Type B pancreatic cell (in vitro differentiated cells): ENCODE data around the gene RXFP1. TPM values are rescaled to one million over a fixed set of nuclear protein-coding genes. Genes with fewer than 3 reads are reported as not detected.
A peak's percentile ranks its signal among the peaks of the same experiment; 100 is the strongest.

Experiments
- DNase-seq: peaks from one replicate; pipeline ENCODE4 v3.0.0; 2021; ENCODE audit warnings: mixed read lengths; ENCODE audit not compliant: unreplicated experiment; ENCODE audit errors: extremely low spot score
- H3K27ac Mint-ChIP-seq: 2 replicates; pipeline ENCODE4 v1.8.0; 2021; ENCODE audit warnings: mild to moderate bottlenecking, mixed read lengths
- H3K27me3 Mint-ChIP-seq: 2 replicates; pipeline ENCODE4 v1.8.0; 2021; ENCODE audit warnings: mixed read lengths
- H3K36me3 Mint-ChIP-seq: 2 replicates; pipeline ENCODE4 v1.8.0; 2021; ENCODE audit warnings: mixed read lengths
- H3K4me1 Mint-ChIP-seq: one replicate; pipeline ENCODE4 v1.8.0; 2021; ENCODE audit warnings: mixed read lengths; ENCODE audit not compliant: unreplicated experiment
- H3K4me3 Mint-ChIP-seq: 2 replicates; pipeline ENCODE4 v1.8.0; 2021; ENCODE audit warnings: mild to moderate bottlenecking, mixed read lengths
- H3K9me3 Mint-ChIP-seq: 2 replicates; pipeline ENCODE4 v1.8.0; 2021; ENCODE audit warnings: mixed read lengths
- total RNA-seq: library from RNA; stranded (reverse); gene quantifications from 2 replicates; pipeline ENCODE4 v1.2.1, GENCODE V29; 2021; ENCODE audit warnings: low replicate concordance
- TF ChIP-seq, protein P1 (sequence below): fragments of 200-600 bp; sonication (generic); conservative IDR thresholded peaks from 2 replicates; pipeline ENCODE4 v1.5.0; 2021; ENCODE audit warnings: antibody characterized with exemption, mild to moderate bottlenecking

The RXFP1 gene
- total RNA-seq, 1 donor from 2014 or later, result 0.07 TPM

DNA sequence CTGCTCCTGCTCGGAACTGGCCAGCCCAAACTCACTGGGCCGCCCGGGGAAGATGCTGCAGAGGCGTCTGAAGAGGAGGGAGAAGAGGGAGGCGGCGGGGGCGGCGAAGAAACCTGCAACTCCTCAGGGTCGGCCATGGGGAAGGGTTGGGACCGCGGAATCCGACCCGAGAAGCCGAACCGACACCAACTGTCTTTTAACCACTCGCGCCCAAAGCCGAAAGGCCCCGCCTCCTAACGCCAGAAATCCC is 149.9 kb downstream of the RXFP1 start, which contains the start of gene C4orf46:
TSS of gene C4orf46 (minus strand) at position 223 of the 250 bp plus-strand sequence. CDS start at position 137, 86 bp downstream.
- no peaks in the 10 kb centered on the region for H3K9me3 Mint-ChIP-seq
- H3K36me3 Mint-ChIP-seq, result peaks cover 3% of the 10 kb centered on the region
- DNase-seq, result no peak
- H3K4me1 Mint-ChIP-seq, result peaks cover 19% of the 10 kb centered on the region
- TF ChIP-seq, protein P1, sequence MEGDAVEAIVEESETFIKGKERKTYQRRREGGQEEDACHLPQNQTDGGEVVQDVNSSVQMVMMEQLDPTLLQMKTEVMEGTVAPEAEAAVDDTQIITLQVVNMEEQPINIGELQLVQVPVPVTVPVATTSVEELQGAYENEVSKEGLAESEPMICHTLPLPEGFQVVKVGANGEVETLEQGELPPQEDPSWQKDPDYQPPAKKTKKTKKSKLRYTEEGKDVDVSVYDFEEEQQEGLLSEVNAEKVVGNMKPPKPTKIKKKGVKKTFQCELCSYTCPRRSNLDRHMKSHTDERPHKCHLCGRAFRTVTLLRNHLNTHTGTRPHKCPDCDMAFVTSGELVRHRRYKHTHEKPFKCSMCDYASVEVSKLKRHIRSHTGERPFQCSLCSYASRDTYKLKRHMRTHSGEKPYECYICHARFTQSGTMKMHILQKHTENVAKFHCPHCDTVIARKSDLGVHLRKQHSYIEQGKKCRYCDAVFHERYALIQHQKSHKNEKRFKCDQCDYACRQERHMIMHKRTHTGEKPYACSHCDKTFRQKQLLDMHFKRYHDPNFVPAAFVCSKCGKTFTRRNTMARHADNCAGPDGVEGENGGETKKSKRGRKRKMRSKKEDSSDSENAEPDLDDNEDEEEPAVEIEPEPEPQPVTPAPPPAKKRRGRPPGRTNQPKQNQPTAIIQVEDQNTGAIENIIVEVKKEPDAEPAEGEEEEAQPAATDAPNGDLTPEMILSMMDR, result no peak
- H3K27ac Mint-ChIP-seq, result peak within 1 kb of the TSS; percentile 98
- H3K4me3 Mint-ChIP-seq, result peak within 1 kb of the TSS; percentile 99
- no peaks in the 10 kb centered on the region for H3K27me3 Mint-ChIP-seq

DNA sequence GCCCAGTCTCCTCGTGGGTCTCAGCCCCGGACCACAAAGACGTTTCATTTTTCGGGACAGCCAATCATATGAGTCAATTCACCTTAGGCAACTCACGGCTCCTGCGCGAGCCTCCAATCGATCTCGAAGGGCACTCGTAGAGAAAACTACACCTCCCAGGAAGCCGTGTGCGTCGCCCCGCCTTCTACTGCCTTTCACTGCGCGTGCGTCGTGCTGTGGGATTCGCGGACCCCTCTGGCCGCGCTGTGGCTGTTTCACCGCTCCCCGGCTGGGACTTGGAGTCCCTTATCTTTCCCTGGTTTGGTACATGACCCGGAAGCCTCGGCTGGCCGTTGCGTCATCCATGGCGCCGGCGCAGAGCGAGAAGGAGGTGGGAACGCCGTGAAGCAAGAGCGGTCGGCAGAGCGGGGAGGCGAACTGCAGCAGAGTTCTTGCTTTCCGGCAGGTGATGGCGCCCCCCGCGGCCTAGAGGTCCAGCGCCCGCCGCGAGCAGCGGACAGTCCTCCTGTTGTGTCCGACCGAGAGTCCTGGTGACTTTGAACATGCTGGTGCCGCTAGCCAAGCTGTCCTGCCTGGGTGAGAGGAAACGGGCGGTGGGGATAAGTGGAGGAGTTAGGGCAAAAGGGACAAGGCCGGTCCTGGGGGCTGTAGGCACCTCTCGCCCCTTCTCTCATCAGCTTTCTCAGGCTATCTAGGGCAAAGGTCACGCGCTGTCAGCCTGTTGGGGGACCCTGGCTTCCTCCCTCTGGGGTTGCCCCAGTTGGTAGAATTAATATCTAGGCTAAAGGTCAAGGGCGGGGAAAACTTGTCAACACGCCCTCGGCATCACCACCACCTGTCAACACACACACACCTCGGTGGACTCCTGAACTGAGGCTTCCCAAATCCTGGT is 150.5 kb downstream of the RXFP1 start, which contains the start of gene ETFDH:
TSS of gene ETFDH (plus strand) at position 382 of the 892 bp plus-strand sequence. CDS start at position 543, 161 bp downstream.
- Mint-ChIP-seq H3K4me3 (peak within 1 kb of the TSS; percentile 99), H3K36me3 (peaks cover 3% of the 10 kb centered on the region), H3K27me3 (no peaks in the 10 kb centered on the region), H3K9me3 (no peaks in the 10 kb centered on the region), H3K27ac (peak within 1 kb of the TSS; percentile 98), H3K4me1 (peaks cover 19% of the 10 kb centered on the region)
- DNase-seq, result peak; percentile 98
- TF ChIP-seq, protein P1, result peak; percentile 74

DNA sequence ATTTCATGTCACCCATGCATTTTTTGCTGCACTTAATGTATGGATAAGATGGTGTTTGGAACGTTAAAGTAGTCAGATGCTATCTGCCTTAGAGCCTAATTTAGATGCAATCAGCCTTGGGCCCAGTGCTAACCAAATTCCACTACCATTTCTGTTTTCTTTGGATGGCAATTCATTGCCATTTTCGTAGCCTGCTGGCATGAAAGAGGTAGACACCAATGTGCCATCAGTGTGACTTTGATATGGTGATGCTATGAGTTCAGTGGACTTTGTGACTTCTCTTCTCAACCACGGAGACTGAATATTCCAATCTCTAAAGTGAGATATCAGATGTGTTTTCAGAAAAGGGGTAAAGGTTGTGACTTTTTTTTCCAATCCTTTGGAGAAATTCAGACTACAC is 152.0 kb downstream of the RXFP1 start:
- no peaks in the 10 kb centered on the region for H3K27me3 Mint-ChIP-seq
- H3K4me1 Mint-ChIP-seq, result peaks cover 15% of the 10 kb centered on the region
- peak overlapping the region; percentile 58 for H3K4me3 Mint-ChIP-seq
- no peaks in the 10 kb centered on the region for H3K36me3 Mint-ChIP-seq
- TF ChIP-seq, protein P1, result no peak
- H3K27ac Mint-ChIP-seq, result no peak overlapping the region
- H3K9me3 Mint-ChIP-seq, result no peaks in the 10 kb centered on the region
- no peak for DNase-seq

DNA sequence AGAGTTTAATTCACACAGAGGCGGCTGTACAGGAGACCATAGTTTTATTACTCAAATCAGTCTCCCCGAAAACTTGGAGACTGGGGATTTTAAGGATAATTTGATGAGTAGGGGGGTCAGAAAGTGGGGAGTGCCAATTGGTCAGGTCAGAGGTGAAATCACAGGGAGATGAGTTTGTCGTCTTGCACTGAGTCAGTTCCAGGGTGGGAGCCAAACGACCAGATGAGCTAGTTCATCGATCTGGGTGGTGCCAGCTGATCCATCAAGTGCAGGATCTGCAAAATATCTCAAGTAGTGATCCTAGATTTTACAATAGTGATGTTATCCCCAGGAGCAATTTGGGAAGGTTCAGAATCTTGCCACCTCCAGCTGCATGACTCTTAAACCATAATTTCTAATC is 154.4 kb downstream of the RXFP1 start:
- TF ChIP-seq, protein P1, result no peak
- H3K9me3 Mint-ChIP-seq, result no peaks in the 10 kb centered on the region
- H3K27me3 Mint-ChIP-seq, result no peaks in the 10 kb centered on the region
- H3K4me3 Mint-ChIP-seq, result no peak overlapping the region
- peaks cover 3% of the 10 kb centered on the region for H3K4me1 Mint-ChIP-seq
- no peak overlapping the region for H3K27ac Mint-ChIP-seq
- no peak for DNase-seq
- peaks cover 4% of the 10 kb centered on the region for H3K36me3 Mint-ChIP-seq

DNA sequence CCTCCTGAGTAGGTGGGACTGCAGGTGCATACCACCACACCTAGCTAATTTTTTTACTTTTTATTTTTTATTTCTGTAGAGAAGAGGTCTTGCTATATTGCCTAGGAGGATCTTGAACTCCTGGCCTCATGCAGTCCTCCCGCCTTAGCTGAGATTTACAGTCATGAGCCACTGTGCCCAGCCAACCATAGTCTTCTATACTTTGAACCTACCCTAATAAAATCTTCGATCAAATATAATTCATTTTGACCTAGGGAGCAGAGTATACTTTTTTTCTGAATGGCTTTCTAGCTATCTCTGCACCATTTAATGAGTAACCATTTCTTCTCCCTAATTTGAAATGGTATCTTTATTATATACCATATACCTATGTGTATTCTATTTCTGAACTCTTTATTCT is 157.1 kb downstream of the RXFP1 start:
- DNase-seq, result no peak
- Mint-ChIP-seq H3K27me3 (no peaks in the 10 kb centered on the region), H3K4me1 (peaks cover under 1% of the 10 kb centered on the region), H3K9me3 (no peaks in the 10 kb centered on the region), H3K36me3 (peaks cover 4% of the 10 kb centered on the region), H3K27ac (no peak overlapping the region), H3K4me3 (no peak overlapping the region)
- TF ChIP-seq, protein P1, result no peak
